ENCODE data around the gene ICA1.
"Not testable (repeated sequence)": the region's sequence is repeated elsewhere in the genome, so short reads cannot be mapped to it uniquely, and the experiment has no call there.

Gene ICA1

DNA sequence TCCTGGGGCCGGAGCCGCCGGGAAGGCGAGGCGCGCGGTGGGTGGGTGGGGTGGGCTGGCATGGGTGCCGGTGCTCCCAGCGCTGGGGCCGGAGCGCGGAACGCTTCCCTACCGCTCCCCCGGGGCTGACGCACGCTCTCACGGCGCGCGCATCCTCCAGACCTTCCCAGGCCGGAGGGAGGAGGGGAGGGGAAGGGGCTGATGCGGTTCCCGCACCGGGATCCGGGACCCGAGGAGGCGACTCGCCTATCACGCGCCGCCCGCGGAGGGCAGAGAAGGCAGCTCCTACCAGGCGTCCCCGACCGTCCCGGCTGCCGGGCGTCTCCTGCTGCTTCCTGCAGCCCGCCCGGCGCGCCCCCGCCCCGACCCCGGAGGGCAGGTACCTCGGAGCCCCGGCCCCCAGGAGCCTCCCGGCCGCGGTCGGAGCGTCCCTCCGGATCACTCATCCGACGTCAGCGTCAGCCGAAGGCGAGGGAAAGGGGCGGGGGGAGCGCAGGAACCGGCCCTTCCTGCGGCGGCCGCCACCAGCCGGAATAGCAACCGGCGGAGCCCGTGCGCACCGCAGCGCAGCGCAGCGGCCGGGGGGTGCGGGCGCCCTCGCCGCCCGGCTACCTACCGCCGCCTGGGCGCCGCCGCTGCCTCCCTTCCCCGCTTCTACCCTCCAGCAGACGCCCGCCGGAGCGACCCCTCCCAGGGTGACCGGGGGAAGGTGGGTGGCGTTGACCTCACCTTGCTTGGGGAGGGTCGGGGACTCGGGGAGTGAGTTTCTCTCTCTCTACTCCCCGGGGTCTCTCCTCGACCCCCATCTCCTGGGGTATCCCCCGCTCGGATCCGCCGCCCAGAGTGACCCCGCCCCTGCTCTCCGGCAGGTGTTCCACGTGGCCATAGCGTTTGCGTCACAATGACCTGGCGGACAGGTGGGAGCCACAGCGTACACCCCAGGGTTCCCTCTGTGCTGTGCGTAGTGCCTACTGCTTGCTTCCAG lies at the start of gene ICA1:
ICA1 (minus strand) TSS at position 457 of the 985 bp plus-strand sequence. CDS start 26,241 bp downstream, outside the sequence.
- DNase-seq (ENCODE audit: low spot score): no peak

DNA sequence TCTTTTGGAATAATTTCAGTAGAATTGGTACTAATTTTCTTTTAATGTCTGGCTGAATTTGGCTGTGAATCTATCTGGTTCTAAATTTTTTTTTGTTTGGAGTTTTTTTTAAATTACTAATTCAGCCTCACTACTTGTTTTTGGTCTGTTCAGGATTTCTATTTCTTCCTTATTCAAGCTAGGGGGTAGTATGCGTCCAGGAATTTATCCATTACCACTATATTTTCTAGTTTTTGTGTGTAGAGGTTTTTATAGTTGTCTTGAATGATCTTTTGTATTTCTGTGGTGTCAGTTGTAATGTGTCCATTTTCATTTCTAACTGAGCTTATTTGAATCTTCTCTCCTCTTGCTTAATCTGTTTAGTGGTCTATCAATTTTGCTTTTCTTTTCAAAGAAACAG lies 48.9 kb upstream of the ICA1 start:
- no peak for DNase-seq (ENCODE audit: low spot score)

DNA sequence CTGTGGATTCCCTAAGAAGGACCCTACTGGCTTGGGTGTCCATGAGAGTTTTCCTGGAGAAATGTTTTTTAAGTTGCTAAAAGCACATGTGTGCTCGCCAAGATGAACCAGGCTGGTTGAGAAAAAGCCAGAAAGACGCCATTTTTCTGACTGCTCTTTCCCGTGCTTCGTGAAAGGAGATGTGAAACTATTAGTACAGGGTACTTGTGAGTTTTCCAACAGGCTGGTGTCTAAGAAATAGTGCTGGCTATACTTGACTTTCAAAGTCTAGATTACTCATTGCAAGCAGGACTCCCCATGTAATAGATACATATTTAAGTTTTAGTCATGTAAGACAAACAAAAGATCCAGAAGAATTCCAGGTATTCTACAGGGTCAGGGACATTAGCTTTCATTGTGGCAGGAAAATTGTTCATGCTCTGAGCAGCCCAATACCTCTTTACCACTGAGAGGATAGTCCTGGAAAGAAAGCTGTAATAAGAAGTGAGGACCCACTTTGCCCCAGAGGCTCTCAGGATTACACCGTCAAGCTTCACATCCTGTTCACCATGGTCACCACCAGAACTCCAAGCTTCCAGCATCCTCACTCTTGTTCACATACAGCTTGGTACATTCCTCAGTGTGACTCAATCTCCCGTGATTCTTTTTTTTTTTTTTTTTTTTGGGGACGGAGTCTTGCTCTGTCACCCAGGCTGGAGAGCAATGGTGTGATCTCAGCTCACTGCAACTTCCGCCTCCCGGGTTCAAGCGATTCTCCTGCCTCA lies 43.8 kb upstream of the ICA1 start:
- no peak for DNase-seq (ENCODE audit: low spot score)

DNA sequence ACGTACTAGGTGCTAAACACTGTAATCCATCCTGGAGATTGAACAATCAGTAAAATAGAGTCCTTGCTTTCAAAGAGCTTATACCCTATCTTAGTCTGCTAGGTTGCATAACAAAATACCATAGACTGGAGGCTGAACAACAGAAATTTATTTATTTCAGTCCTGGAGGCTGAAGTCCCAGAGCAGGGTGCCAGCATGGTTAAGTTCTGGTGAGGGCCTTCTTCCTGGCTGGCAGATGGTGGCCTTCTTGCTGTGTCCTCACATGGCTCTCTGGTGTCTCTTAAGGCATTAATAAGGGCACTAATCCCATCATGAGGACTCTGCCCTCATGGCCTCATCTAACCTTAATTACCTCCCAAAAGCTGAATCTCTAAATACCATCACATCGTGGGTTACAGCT lies 43.1 kb upstream of the ICA1 start:
- no peak for DNase-seq (ENCODE audit: low spot score)

DNA sequence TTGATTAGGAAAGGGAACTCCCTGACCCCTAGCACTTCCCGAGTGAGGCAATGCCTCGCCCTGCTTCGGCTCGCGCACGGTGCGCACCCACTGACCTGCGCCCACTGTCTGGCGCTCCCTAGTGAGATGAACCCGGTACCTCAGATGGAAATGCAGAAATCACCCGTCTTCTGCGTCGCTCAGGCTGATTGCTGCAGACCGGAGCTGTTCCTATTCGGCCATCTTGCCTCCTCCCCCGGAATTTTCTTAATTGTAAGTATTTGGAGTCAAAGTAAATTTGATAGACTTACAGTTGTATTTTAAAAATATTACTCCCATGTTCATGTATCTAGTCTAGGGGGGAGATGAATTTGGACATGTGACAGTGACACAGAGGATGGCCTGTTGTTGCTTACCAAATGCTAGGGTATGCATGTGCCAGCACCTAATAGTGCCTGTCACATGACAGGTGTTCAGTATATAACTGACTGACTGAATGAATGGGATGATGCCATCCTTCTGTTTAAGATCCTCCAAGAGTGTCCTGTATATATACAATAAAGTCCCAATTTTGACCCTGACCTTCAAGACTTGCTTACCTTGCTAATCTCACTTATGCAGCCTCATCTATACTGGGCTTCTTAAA lies 42.0 kb upstream of the ICA1 start:
- DNase-seq (ENCODE audit: low spot score): no peak

DNA sequence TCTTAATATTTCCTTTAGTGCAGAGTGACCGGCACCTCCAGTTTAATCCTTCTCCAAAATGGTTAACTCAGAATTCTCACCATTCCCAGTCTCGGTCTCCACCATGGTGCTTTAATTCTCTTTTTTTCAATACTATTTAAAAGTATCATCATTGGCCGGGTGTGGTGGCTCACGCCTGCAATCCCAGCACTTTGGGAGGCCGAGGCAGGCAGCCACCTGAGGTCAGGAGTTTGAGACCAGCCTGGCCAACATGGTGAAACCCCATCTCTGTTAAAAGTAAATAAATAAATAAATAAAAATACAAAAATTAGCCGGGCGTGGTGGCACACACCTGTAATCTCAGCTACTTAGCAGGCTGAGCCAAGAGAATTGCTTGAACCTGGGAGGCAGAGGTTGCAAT lies 35.1 kb upstream of the ICA1 start:
- DNase-seq (ENCODE audit: low spot score): not testable (repeated sequence)

DNA sequence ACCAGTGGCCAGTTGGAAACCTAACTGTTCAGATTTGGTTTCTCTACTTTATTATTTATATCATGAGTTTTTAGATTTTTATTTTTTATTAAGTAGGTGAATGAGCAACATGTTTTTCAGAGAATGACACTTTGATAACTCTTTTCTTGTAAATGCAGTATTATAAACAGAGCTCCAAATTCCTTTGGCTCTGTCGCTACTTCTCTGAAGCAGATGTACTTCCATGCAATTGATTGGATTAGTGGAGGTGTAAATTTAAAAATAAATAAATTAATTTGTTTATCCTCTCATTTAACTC lies 34.3 kb upstream of the ICA1 start:
- DNase-seq (ENCODE audit: low spot score): no peak

DNA sequence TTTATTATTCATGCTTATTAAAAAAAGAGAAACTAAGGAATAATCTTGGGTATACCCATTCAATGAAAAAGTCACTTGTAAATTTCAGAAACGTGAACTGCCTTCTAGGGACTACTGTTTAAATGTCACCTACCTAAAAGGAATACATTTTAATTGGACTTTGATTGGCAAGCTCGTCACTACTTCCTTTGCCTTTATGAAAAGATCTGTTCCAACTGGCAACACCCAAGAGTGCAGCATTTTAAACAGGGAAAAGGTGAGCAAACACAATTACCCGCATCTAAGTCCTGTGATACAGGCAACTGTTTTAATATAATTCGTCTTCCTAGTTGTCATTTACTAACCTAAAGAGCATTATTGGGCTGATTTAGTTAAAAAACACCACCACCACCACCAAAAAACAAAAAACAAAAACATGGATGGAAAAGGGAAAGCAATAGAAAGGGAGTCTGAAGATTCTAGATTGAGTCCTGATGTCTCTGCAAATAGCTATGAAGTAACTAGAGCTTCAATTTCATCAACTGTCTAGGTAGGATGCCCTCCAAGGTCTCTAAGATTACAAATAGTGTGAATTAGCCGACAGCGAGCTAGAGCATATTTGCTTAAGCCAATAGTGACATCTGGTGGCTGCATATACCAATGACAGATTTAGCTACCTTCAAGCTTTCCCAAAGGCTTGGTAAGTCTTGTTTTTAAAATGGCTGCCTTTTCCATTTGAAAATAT lies 33.8 kb upstream of the ICA1 start:
- peak; percentile 92 for DNase-seq (ENCODE audit: low spot score)

DNA sequence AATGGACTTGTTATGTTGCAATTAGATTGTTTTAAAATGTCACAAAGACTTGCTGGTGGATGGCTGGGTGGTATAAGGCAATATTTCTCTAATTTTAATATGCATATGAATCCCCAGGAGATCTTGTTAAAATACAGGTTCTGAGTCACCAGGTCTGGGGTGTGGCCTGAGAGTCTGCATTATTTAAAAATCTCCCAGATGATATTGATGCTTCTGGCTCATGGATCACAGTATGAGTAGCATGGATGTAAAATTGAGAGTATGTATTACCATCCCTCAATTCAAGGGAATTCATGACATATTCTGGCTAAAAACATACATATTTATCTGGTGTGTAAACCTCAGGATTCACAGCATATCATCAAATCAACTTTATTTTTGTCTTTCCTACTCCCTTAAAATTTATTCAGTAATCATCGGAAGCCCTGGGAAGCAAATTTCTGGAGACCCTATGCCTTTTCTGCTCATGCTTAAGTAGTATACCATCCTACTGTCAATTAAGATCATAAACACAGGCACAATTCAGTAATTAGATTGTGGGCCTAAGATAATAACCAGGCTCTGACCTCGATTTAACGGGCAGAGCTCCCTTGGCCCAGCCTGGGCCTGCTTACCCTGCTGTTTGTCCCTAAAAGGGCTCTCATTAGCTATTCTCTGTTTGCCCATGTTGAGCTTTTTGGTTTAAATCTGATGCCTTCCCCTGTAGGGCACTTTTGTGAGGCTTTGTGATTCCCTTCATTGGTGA lies 29.6 kb upstream of the ICA1 start:
- no peak for DNase-seq (ENCODE audit: low spot score)

DNA sequence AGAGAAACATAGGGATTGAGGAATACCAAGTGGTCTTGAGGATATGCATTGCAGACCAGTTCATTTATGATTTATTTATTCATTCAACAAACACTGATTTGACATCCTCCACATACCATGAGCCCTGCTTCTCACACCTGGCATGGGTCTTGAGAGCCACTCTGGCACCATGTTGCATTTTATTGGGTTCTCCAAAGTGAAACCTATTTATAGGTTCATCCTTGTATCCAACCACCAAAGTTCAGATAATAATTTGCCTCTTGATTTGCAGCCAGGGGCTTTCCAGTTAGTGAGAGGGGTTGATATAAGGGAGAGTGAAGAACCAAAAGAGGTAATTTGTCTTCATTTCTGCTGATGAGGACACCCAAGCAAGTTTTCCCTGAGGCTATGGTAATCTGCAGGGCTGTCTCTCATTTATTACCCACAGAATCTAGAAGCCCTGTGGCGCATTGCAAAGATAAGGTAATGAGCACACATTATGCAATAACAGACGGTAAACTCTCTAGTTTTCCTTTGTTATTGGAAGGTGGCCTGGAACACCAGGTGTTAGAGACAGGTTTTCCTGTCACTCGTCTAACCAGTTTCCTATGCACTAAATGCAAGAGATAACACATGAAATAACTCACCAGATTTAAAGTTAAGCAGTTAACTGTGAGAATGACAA lies 28.8 kb upstream of the ICA1 start:
- DNase-seq (ENCODE audit: low spot score): no peak

DNA sequence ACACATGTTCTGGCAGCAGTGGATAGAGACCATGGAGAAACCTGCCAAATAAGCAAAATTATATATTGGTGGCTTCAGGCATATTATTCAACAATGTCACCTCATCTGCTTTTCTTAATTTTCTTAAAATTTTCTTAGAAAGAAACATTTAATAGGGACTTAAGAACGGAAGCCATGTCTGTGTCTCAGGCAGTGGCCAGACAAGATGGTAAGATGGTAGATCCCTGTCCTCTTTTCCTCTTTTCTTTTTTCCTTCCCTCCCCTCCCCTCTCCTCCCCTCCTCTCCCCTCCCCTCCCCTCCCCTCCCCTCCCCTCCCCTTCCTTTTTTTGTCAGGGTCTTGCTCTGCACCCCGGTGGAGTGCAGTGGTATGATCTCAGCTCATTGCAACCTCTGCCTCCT lies 24.2 kb upstream of the ICA1 start:
- DNase-seq (ENCODE audit: low spot score): no peak

DNA sequence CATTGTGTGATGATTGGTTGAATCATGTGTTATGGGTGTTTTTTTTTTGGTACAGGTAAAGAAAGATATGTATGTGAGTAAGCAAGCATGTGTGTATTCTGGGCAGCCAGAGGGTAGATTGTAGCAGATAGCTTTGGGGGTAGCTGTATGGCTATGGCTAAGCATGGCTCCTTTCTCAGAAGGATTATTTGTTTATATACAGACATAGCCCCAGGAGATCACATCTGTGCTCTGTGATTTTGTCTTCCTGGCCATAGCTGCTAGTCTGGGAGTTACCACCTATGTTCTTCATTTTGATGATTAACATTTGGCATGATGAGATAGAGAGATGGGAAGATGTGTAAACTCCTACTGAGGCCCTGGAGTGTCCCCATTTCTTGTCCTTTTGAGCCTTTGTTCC lies 23.2 kb upstream of the ICA1 start:
- no peak for DNase-seq (ENCODE audit: low spot score)

DNA sequence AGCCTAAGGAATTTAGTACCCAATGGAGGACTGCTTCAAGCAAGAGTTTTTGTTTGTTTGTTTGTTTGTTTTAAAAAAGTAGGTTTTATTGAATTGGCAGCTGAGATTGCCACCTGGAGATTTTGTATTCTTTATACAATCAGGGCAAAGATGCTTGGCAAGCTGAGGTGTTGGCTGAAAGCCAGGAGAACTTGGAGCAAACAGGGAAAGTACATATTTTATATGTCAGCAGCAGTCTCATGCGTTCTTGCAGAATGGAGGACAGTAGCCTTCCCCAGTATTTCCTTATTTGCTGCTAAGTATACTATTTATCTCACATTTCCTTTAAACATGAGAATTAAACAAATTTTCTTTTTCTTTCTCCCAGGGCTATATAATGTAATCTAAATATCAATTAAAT lies 22.6 kb upstream of the ICA1 start:
- DNase-seq (ENCODE audit: low spot score): no peak

DNA sequence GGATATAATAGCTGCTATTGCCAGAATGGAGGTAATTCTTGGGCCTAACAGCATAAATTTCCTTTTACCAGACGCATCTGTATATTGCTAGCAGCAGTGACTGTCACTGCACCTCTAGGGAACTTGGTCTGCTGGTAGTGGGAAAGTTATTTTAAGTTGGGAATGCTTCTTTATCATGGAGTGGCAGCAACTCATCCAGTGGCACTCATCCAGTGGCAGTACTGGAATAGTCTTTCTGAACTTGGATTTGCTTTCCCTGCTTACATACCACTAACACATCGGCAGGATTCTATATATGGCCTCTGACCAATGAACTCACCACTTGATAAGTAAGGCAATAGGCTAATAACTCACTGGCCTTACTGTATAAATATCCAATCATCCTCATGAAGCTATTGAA lies 22.0 kb upstream of the ICA1 start:
- DNase-seq (ENCODE audit: low spot score): no peak

DNA sequence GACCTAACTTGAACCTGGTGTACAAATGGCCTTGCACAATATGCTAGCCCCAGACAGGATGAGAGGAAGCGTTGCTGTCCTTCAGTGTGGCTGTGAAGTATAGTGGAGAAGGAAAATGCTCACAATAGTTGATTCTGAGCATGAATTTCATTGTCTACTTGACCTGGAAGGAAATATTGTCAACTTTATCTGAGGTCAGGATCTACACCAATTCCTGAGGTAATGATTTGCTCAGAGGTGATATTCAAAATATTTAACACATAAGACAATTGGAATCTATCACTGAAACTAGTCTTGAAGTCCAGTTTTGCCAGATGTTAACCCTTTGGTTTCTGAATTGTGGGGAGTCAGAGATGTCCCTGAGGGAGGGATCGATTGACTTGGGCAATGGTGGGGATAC lies 20.9 kb upstream of the ICA1 start:
- no peak for DNase-seq (ENCODE audit: low spot score)

DNA sequence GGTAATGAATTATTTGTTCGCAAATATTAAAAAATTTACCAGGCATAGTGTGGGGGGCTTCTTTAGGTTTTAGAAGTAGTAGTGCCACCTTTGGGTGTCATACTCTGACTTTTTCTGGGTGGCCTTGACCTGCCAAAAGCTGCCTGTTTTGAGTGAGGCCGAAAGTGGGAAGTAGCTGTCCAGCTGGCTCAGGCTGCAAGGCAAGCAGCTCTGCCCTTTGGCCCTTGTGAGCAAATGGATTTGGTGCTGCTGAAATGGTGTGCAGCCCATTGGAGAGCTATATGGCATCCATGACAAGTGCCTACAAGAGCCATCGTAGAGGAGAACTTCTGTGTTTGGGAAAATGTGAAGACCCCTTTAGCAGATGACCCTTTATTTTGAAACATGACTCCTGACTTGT lies 20.2 kb upstream of the ICA1 start:
- DNase-seq (ENCODE audit: low spot score): no peak

DNA sequence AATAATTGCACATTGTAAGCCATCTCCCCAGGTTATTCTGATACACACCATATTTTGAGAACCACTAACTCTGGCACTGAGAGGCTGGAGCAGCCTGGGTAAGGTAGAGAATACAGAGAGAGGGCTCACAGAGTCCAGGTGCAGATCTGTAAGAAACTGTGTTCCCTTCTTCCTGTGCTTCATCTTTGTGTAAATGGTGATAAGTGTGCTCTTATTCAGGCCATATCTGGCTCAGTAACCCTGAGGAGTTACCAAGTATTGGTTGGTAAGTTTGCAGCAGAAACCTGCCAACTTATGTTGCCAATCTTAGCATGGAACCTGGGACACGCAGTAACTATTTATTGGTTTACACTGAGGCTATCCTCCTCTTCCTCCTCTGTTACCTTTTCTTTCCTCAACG lies 16.2 kb upstream of the ICA1 start:
- no peak for DNase-seq (ENCODE audit: low spot score)

DNA sequence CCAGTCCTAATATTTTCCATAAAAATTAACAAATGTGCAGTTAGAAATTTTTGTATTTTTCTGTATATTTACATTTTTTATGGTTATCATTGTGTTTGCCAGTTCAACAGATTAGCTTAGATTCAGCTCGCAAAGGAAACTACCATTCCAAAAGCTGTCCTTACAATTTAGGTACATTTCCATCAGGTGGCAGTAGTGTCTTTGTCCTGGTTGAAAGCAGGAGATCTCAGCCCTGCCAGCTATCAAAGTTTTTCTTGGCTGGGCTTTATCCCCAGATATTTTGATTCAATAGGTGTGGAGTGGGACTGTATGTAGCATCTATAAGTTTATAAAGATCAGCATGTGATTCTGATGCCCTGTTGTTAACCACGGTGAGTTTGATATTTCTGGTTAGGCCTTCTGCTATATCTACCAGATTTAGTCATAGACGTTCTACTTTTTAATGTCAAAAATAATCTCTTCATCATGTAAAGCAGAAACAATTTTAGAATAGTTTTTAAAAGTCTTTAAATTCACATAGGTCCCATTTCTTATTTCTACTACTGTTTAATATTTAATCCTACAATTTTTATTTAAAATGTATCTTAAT lies 15.5 kb upstream of the ICA1 start:
- peak; percentile 49 for DNase-seq (ENCODE audit: low spot score)

DNA sequence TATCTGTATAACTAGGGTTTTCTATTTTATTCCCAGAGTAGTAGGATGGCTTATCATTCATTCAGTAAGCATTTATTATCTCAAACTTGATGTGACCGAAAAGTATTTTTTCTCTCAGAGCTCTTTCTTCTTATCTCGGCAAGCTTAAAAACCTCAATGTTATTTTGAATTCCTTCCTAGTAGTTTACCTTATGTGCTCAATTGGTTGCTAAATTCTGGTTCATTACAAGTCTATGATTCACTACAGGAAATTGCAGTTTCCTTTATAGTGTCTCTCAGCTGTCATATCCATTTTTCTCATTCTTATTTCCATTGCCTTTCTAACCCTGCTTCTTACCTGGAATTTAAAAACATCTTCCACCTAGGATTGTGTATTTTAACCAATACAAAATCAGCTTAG lies 12.6 kb upstream of the ICA1 start:
- no peak for DNase-seq (ENCODE audit: low spot score)

DNA sequence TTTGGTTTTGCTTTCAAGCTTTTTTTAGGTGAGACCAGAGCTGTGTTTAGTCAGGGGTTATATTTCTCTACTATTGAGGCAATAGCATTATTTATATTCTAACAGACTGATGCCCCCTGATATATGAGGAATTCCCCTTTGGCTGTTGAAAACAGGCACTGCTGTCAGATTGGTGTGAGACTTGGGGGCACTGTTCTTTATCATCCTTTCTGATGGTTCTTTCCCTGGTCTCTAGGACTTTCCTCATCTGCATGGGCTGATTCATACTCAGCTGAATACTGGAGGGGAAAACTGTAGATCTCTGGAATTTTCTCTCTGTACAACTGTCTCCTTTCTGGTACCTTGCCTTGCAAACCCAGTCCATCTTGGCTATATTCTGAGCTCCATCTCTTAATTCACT lies 10.0 kb upstream of the ICA1 start:
- no peak for DNase-seq (ENCODE audit: low spot score)

DNA sequence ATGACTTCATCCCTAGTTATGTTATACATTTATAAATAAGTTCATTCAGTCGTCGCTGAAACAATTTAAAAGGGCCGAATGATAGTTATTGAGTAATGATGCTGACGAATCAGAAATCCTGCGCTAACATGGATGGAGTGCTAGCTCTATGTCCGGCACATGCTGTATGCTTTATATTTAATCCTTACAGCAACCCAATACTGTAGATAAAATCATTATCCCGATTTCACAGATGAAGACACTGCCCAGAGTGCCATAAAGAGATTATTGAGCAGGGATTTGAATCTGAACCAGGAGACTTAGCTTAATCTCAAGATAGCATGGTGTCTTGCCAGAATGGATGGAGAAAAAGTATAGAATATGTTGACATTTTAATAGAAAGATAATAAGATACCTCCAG lies 1.1 kb upstream of the ICA1 start:
- no peak for DNase-seq (ENCODE audit: low spot score)

All from NAMALWA (cell line).